Astrocyte (in vitro differentiated cells and primary cell): ENCODE measurements around the gene RAVER2. TPM values are rescaled to one million over a fixed set of nuclear protein-coding genes. Genes with fewer than 3 reads are reported as not detected.

Source experiments
- DNase-seq: peaks from one replicate; pipeline ENCODE4 v3.0.0-alpha.2; 2010; ENCODE audit warnings: low read depth
- FAIRE-seq: peaks from 2 replicates; lab custom pipeline; 2011; peaks lifted over from hg19 to GRCh38; lab: Jason Lieb, UNC
- H2AFZ ChIP-seq: 2 replicates; pipeline ENCODE4 v1.6.0; 2012; ENCODE audit warnings: low read depth, low read length, inconsistent platforms
- H3K27ac ChIP-seq: 2 replicates; pipeline ENCODE4 v1.5.1; 2011; ENCODE audit warnings: low read depth, low read length, inconsistent platforms
- H3K27me3 ChIP-seq: 2 replicates; pipeline ENCODE4 v1.6.0; 2011; ENCODE audit warnings: low read length, inconsistent platforms; ENCODE audit not compliant: insufficient read depth
- H3K36me3 ChIP-seq: 2 replicates; pipeline ENCODE4 v1.5.1; 2011; ENCODE audit warnings: low read length, inconsistent platforms; ENCODE audit not compliant: insufficient read depth
- H3K4me1 ChIP-seq: 2 replicates; pipeline ENCODE4 v1.5.1; 2011; ENCODE audit warnings: low read length, inconsistent platforms; ENCODE audit not compliant: insufficient read depth
- H3K4me2 ChIP-seq: 2 replicates; pipeline ENCODE4 v1.6.0; 2012; ENCODE audit warnings: low read length, inconsistent platforms
- H3K4me3 ChIP-seq: 2 replicates; pipeline ENCODE4 v1.5.1; 2011; ENCODE audit warnings: low read depth, mild to moderate bottlenecking, low read length, inconsistent platforms; ENCODE audit not compliant: insufficient read depth
- H3K79me2 ChIP-seq: 2 replicates; pipeline ENCODE4 v1.6.0; 2012; ENCODE audit warnings: mild to moderate bottlenecking, low read length, inconsistent platforms; ENCODE audit not compliant: insufficient read depth
- H3K9ac ChIP-seq: 2 replicates; pipeline ENCODE4 v1.6.0; 2012; ENCODE audit warnings: mild to moderate bottlenecking, low read length, inconsistent platforms
- H3K9me3 ChIP-seq: 2 replicates; pipeline ENCODE4 v1.5.1; 2012; ENCODE audit warnings: low read depth, mild to moderate bottlenecking, low read length, inconsistent platforms; ENCODE audit not compliant: insufficient read depth
- H4K20me1 ChIP-seq: 2 replicates; pipeline ENCODE4 v1.6.0; 2012; ENCODE audit warnings: low read length, inconsistent platforms; ENCODE audit not compliant: insufficient read depth
- H3K27ac Mint-ChIP-seq: one replicate; pipeline ENCODE4 v1.8.0; 2021; ENCODE audit warnings: mild to moderate bottlenecking, mixed read lengths; ENCODE audit not compliant: unreplicated experiment
- H3K27me3 Mint-ChIP-seq: one replicate; pipeline ENCODE4 v1.8.0; 2021; ENCODE audit warnings: low read depth, mixed read lengths; ENCODE audit not compliant: unreplicated experiment
- H3K36me3 Mint-ChIP-seq: one replicate; pipeline ENCODE4 v1.8.0; 2021; ENCODE audit warnings: low read depth, mixed read lengths; ENCODE audit not compliant: unreplicated experiment
- H3K4me1 Mint-ChIP-seq: one replicate; pipeline ENCODE4 v1.8.0; 2021; ENCODE audit warnings: low read depth, mixed read lengths; ENCODE audit not compliant: unreplicated experiment
- H3K4me3 Mint-ChIP-seq: one replicate; pipeline ENCODE4 v1.8.0; 2021; ENCODE audit warnings: mild to moderate bottlenecking, moderate library complexity, mixed read lengths; ENCODE audit not compliant: unreplicated experiment
- H3K9me3 Mint-ChIP-seq: one replicate; pipeline ENCODE4 v1.8.0; 2021; ENCODE audit warnings: mild to moderate bottlenecking, mixed read lengths; ENCODE audit not compliant: unreplicated experiment
- CTCF ChIP-seq: IDR thresholded peaks from 2 replicates; pipeline ENCODE4 v1.5.1; 2011; ENCODE audit warnings: low read depth, mild to moderate bottlenecking, inconsistent platforms, low read length, moderate library complexity; ENCODE audit not compliant: insufficient read depth
- EZH2 ChIP-seq: IDR thresholded peaks from 2 replicates; pipeline ENCODE4 v1.6.1; 2012; ENCODE audit warnings: mild to moderate bottlenecking, low read length, inconsistent platforms; ENCODE audit not compliant: insufficient read depth
- total RNA-seq: library from RNA; stranded (reverse); gene quantifications from 2 replicates; pipeline ENCODE4 v1.2.1, GENCODE V29; 2021

RAVER2 gene
- total RNA-seq, 1 donor from 2014 or later: 7.1 TPM

- Mint-ChIP-seq H3K4me3 (no peak overlapping the region), H3K9me3 (no peaks in the 10 kb centered on the region), H3K36me3 (peaks cover 37% of the 10 kb centered on the region), H3K4me1 (peaks cover 23% of the 10 kb centered on the region), H3K27me3 (no peaks in the 10 kb centered on the region), H3K27ac (peak overlapping the region; percentile 34)
- Histone ChIP-seq H2AFZ (no peak overlapping the region), H3K9ac (no peak overlapping the region), H3K79me2 (no peaks in the 10 kb centered on the region), H3K9me3 (no peaks in the 10 kb centered on the region), H3K4me3 (no peak overlapping the region), H3K27me3 (no peaks in the 10 kb centered on the region), H3K4me2 (no peak overlapping the region), H3K27ac (no peak overlapping the region), H4K20me1 (no peaks in the 10 kb centered on the region), H3K36me3 (peaks cover 59% of the 10 kb centered on the region), H3K4me1 (peaks cover 4% of the 10 kb centered on the region)
- no peak for FAIRE-seq
- DNase-seq: no peak
- TF ChIP-seq CTCF (no peak), EZH2 (no peak)
Measured at GRCh38 chr1:64836802-64837201, 91.9 kb downstream of the RAVER2 start.

GRCh38 chr1:64838486-64838885, 93.6 kb downstream of the RAVER2 start:
- Histone ChIP-seq H3K9ac (no peak overlapping the region), H3K9me3 (no peaks in the 10 kb centered on the region), H3K4me1 (peaks cover 4% of the 10 kb centered on the region), H4K20me1 (no peaks in the 10 kb centered on the region), H3K4me3 (no peak overlapping the region), H3K27ac (no peak overlapping the region), H2AFZ (no peak overlapping the region), H3K27me3 (no peaks in the 10 kb centered on the region), H3K36me3 (peaks cover 53% of the 10 kb centered on the region), H3K4me2 (no peak overlapping the region), H3K79me2 (no peaks in the 10 kb centered on the region)
- TF ChIP-seq CTCF (no peak), EZH2 (no peak)
- no peaks in the 10 kb centered on the region for H3K9me3 Mint-ChIP-seq
- FAIRE-seq: no peak
- H3K27ac Mint-ChIP-seq: no peak overlapping the region
- H3K4me3 Mint-ChIP-seq: no peak overlapping the region
- DNase-seq: no peak
- H3K27me3 Mint-ChIP-seq: no peaks in the 10 kb centered on the region
- peaks cover 23% of the 10 kb centered on the region for H3K4me1 Mint-ChIP-seq
- peaks cover 38% of the 10 kb centered on the region for H3K36me3 Mint-ChIP-seq

GRCh38 chr1:64839261-64839660, 94.4 kb downstream of the RAVER2 start:
- peaks cover 20% of the 10 kb centered on the region for H3K4me1 Mint-ChIP-seq
- H3K36me3 Mint-ChIP-seq: peaks cover 42% of the 10 kb centered on the region
- no peak overlapping the region for H3K4me3 Mint-ChIP-seq
- peaks cover 4% of the 10 kb centered on the region for H3K4me1 ChIP-seq
- no peaks in the 10 kb centered on the region for H4K20me1 ChIP-seq
- FAIRE-seq (no peak), DNase-seq (no peak)
- no peak overlapping the region for H3K4me3 ChIP-seq
- no peaks in the 10 kb centered on the region for H3K9me3 ChIP-seq
- no peaks in the 10 kb centered on the region for H3K9me3 Mint-ChIP-seq
- H3K4me2 ChIP-seq: no peak overlapping the region
- TF ChIP-seq EZH2 (no peak), CTCF (no peak)
- no peaks in the 10 kb centered on the region for H3K79me2 ChIP-seq
- peaks cover 48% of the 10 kb centered on the region for H3K36me3 ChIP-seq
- H3K9ac ChIP-seq: no peak overlapping the region
- H3K27ac Mint-ChIP-seq: no peak overlapping the region
- no peaks in the 10 kb centered on the region for H3K27me3 ChIP-seq
- H3K27me3 Mint-ChIP-seq: no peaks in the 10 kb centered on the region
- H3K27ac ChIP-seq: no peak overlapping the region
- no peak overlapping the region for H2AFZ ChIP-seq
